Breast epithelium (tissue), 4 donors: ENCODE results near the gene MRPL55. TPM values are rescaled to one million over a fixed set of nuclear protein-coding genes. Genes with fewer than 3 reads are reported as not detected.
A peak's percentile ranks its signal among the peaks of the same experiment; 100 is the strongest.

Experiments used
- DNase-seq, 2 donors: peaks; one replicate each; pipeline ENCODE4 v3.0.0-alpha.2; 2019; ENCODE audit warnings: low spot score in 2 of 2
- H3K27ac ChIP-seq, 2 donors: fragments of 200-600 bp; sonication (generic) in 1 of 2; one replicate each; pipeline ENCODE4 v1.5.1; 2016 to 2019; ENCODE audit warnings: mild to moderate bottlenecking in 1 of 2
- H3K27me3 ChIP-seq, 2 donors: fragments of 200-600 bp; sonication (generic) in 1 of 2; one replicate each; pipeline versions ENCODE4 v1.5.1 to v1.6.0; 2017 to 2019; ENCODE audit warnings: control low read depth in 1 of 2, mild to moderate bottlenecking in 1 of 2
- H3K36me3 ChIP-seq: fragments of 200-600 bp; one replicate; pipeline ENCODE4 v1.5.1; 2019
- H3K4me1 ChIP-seq, 2 donors: fragments of 200-600 bp; sonication (generic); one replicate each; pipeline ENCODE4 v1.5.1; 2016 to 2019; ENCODE audit warnings: control low read depth in 1 of 2
- H3K4me3 ChIP-seq, 3 donors: fragments of 200-600 bp; sonication (generic); 1 replicate in 2 of 3; 2 replicates in 1 of 3; pipeline ENCODE4 v1.5.1; 2016 to 2019; ENCODE audit warnings: mild to moderate bottlenecking in 3 of 3, moderate library complexity in 2 of 3
- H3K9me3 ChIP-seq, 2 donors: fragments of 200-600 bp; sonication (generic) in 1 of 2; one replicate each; pipeline ENCODE4 v1.5.1; 2016 to 2019; ENCODE audit warnings: control low read depth in 1 of 2
- CTCF ChIP-seq, 3 donors: fragments of 450-650 bp; IDR thresholded peaks; one replicate each; pipeline ENCODE4 v1.5.1; 2016 to 2017; ENCODE audit warnings: antibody characterized with exemption in 3 of 3, mild to moderate bottlenecking in 3 of 3, moderate library complexity in 3 of 3
- POLR2A ChIP-seq: fragments of 450-650 bp; IDR thresholded peaks from one replicate; pipeline ENCODE4 v1.6.1; 2016; ENCODE audit warnings: antibody characterized with exemption, mild to moderate bottlenecking, moderate library complexity
- POLR2AphosphoS5 ChIP-seq, 3 donors: sonication (generic); formaldehyde crosslinking; IDR thresholded peaks; one replicate each; pipeline ENCODE4 v1.6.1; 2017; ENCODE audit warnings: antibody characterized with exemption in 3 of 3
- intact Hi-C: fragments of 100-400 bp; cut with DNase I; formaldehyde crosslinking; loops from one replicate; pipeline ENCODE4 v1.15.1; 2023; ENCODE audit warnings: low total_unique reads
- total RNA-seq, 3 donors: library from RNA; depleted of rRNA; stranded (reverse); fragments of >200 nt; gene quantifications; one replicate each; pipeline ENCODE4 v1.1.0, GENCODE V29; 2016

MRPL55 gene
- total RNA-seq, result 100 to 1,000 TPM in 2 of 3 donors, 10 to 100 TPM in 1; 76.4 to 108 (median 102) TPM

GRCh38 chr1:228109073-228109961, at the start of gene MRPL55:
MRPL55 (minus strand) TSS chr1:228109299; CDS start chr1:228108260, 1,039 bp downstream.
- intact Hi-C loops, result no loop called here

GRCh38 chr1:228158151-228159007, 49.3 kb upstream of the MRPL55 start:
- TF ChIP-seq POLR2A (no peak), POLR2AphosphoS5 (IDR thresholded peaks at IDR 0.05) (no peak), CTCF (IDR thresholded peaks at IDR 0.05) (no peak)
- no peaks in the 10 kb centered on the region for H3K36me3 ChIP-seq
- H3K4me3 ChIP-seq, result peak overlapping the region in 2 of 3 donors; percentile 11 to 46
- peaks cover 0 to 4% of the 10 kb centered on the region in 2 donors for H3K4me1 ChIP-seq
- H3K27me3 ChIP-seq, result peaks cover 0 to 18% of the 10 kb centered on the region in 2 donors
- no peak for DNase-seq
- H3K27ac ChIP-seq, result peak overlapping the region in 1 of 2 donors; percentile 43
- H3K9me3 ChIP-seq, result no peaks in the 10 kb centered on the region
- intact Hi-C loops, result no loop called here

More at GRCh38 chr1:228109073-228109961, at the start of gene MRPL55:
- Histone ChIP-seq H3K27me3 (no peaks in the 10 kb centered on the region), H3K4me1 (peaks cover 7 to 9% of the 10 kb centered on the region in 2 donors), H3K9me3 (no peaks in the 10 kb centered on the region), H3K36me3 (no peaks in the 10 kb centered on the region), H3K27ac (peak within 1 kb of the TSS; percentile 94 to 97), H3K4me3 (peak within 1 kb of the TSS; percentile 74 to 99 (median 93))
- peak; percentile 99 for DNase-seq
- peak; percentile 91 for TF ChIP-seq POLR2A
- peak in 1 of 3 donors; percentile 12 for TF ChIP-seq CTCF (IDR thresholded peaks at IDR 0.05)
- peak; percentile 99 to 100 (median 100) for TF ChIP-seq POLR2AphosphoS5 (IDR thresholded peaks at IDR 0.05)

GRCh38 chr1:228157729-228158126, 48.6 kb upstream of the MRPL55 start:
- Histone ChIP-seq H3K36me3 (no peaks in the 10 kb centered on the region), H3K4me1 (no peaks in the 10 kb centered on the region)

GRCh38 chr1:228156941-228157728, 48.0 kb upstream of the MRPL55 start:
- no peak for DNase-seq
- no peak for TF ChIP-seq POLR2A
- no peak for TF ChIP-seq CTCF (IDR thresholded peaks at IDR 0.05)
- TF ChIP-seq POLR2AphosphoS5 (IDR thresholded peaks at IDR 0.05), result no peak
- Histone ChIP-seq H3K4me1 (no peaks in the 10 kb centered on the region), H3K27me3 (peaks cover 0 to 18% of the 10 kb centered on the region in 2 donors), H3K36me3 (no peaks in the 10 kb centered on the region), H3K9me3 (no peaks in the 10 kb centered on the region), H3K4me3 (no peak overlapping the region), H3K27ac (no peak overlapping the region)
- intact Hi-C loops, result no loop called here

More at GRCh38 chr1:228157729-228158126, 48.6 kb upstream of the MRPL55 start:
- no peaks in the 10 kb centered on the region for H3K9me3 ChIP-seq
- intact Hi-C loops, result no loop called here
- peak overlapping the region in 1 of 3 donors; percentile 46 for H3K4me3 ChIP-seq
- no peak for DNase-seq
- peaks cover 0 to 18% of the 10 kb centered on the region in 2 donors for H3K27me3 ChIP-seq
- no peak for TF ChIP-seq CTCF (IDR thresholded peaks at IDR 0.05)
- no peak for TF ChIP-seq POLR2AphosphoS5 (IDR thresholded peaks at IDR 0.05)
- TF ChIP-seq POLR2A, result no peak
- H3K27ac ChIP-seq, result no peak overlapping the region
